Stimulated activated CD4-positive, alpha-beta T cell treated with anti-CD3 and anti-CD28 coated beads, TNF-alpha, amount 100 ng/mL, for 4 hours (primary cell): ENCODE results near the gene NEDD4L.

ENCODE experiments used
- DNase-seq, 3 experiments: peaks; one replicate each; pipeline ENCODE4 v3.0.0-alpha.2; 2020; ENCODE audit warnings: low read depth in 3 of 3

The NEDD4L gene

GRCh38 chr18:58052960-58053359, 8.9 kb downstream of the NEDD4L start:
- no peak for DNase-seq

GRCh38 chr18:58054041-58054781, 10.2 kb downstream of the NEDD4L start:
- no peak for DNase-seq

- DNase-seq: no peak
Measured at GRCh38 chr18:58055890-58056558, 12.0 kb downstream of the NEDD4L start.

- no peak for DNase-seq
Measured at GRCh38 chr18:58056852-58057251, 12.8 kb downstream of the NEDD4L start.

- no peak for DNase-seq
Measured at GRCh38 chr18:58057291-58057965, 13.4 kb downstream of the NEDD4L start.

- no peak for DNase-seq
Measured at GRCh38 chr18:58058720-58059119, 14.7 kb downstream of the NEDD4L start.

GRCh38 chr18:58060254-58060653, 16.2 kb downstream of the NEDD4L start:
- DNase-seq: no peak

GRCh38 chr18:58061349-58061748, 17.3 kb downstream of the NEDD4L start:
- no peak for DNase-seq

- DNase-seq: no peak
Measured at GRCh38 chr18:58064406-58064998, 20.5 kb downstream of the NEDD4L start.

- DNase-seq: no peak
Measured at GRCh38 chr18:58065956-58066355, 21.9 kb downstream of the NEDD4L start.

GRCh38 chr18:58067601-58068000, 23.6 kb downstream of the NEDD4L start:
- no peak for DNase-seq

- no peak for DNase-seq
Measured at GRCh38 chr18:58069099-58069498, 25.1 kb downstream of the NEDD4L start.

- DNase-seq: no peak
Measured at GRCh38 chr18:58069721-58070292, 25.8 kb downstream of the NEDD4L start.

- no peak for DNase-seq
Measured at GRCh38 chr18:58076052-58076451, 32.0 kb downstream of the NEDD4L start.

- DNase-seq: no peak
Measured at GRCh38 chr18:58077329-58077728, 33.3 kb downstream of the NEDD4L start.

- DNase-seq: no peak
Measured at GRCh38 chr18:58078889-58079573, 35.0 kb downstream of the NEDD4L start.

- DNase-seq: no peak
Measured at GRCh38 chr18:58080451-58080850, 36.4 kb downstream of the NEDD4L start.

GRCh38 chr18:58087928-58088690, 44.1 kb downstream of the NEDD4L start:
- no peak for DNase-seq

GRCh38 chr18:58088691-58089065, 44.7 kb downstream of the NEDD4L start:
- DNase-seq: no peak

GRCh38 chr18:58091099-58091611, 47.1 kb downstream of the NEDD4L start:
- no peak for DNase-seq
